OCI-LY3 (cell line): ENCODE data around the gene BSX.

ENCODE experiments used
- H2AFZ ChIP-seq: fragments of 200-600, 300-600 bp; shearing (Covaris generic); 2 replicates; pipeline ENCODE4 v1.6.0; 2014; ENCODE audit warnings: antibody characterized with exemption, low read depth, low read length
- H3K27ac ChIP-seq: fragments of 200-600, 300-600 bp; sonication (generic); 2 replicates; pipeline ENCODE4 v1.5.1; 2014; ENCODE audit warnings: mild to moderate bottlenecking, low read length, moderate library complexity, mixed read lengths
- H3K27me3 ChIP-seq: fragments of 200-600, 300-600 bp; sonication (generic); 2 replicates; pipeline ENCODE4 v1.6.1; 2014; ENCODE audit warnings: low read depth, low read length, mixed read lengths
- H3K36me3 ChIP-seq: fragments of 200-600, 300-600 bp; sonication (generic); replicated peaks from 2 replicates; pipeline ENCODE3; 2014; ENCODE audit warnings: low read depth, low read length, mixed read lengths
- H3K4me1 ChIP-seq: fragments of 300-600, 200-600 bp; sonication (generic); 2 replicates; pipeline ENCODE4 v1.6.1; 2014; ENCODE audit warnings: low read length, mixed read lengths
- H3K4me2 ChIP-seq: fragments of 200-600, 300-600 bp; sonication (generic); 2 replicates; pipeline ENCODE4 v1.6.1; 2014; ENCODE audit warnings: low read length, mixed read lengths
- H3K4me3 ChIP-seq: fragments of 300-600, 200-600 bp; sonication (generic); 2 replicates; pipeline ENCODE4 v1.5.1; 2014; ENCODE audit warnings: antibody characterized with exemption, mild to moderate bottlenecking, low read length, moderate library complexity
- H3K79me2 ChIP-seq: fragments of 300-600, 200-600 bp; shearing (Covaris generic); 2 replicates; pipeline ENCODE4 v1.6.1; 2014; ENCODE audit warnings: mild to moderate bottlenecking, low read length, mixed read lengths
- H3K9ac ChIP-seq: fragments of 300-600, 200-600 bp; shearing (Covaris generic); 2 replicates; pipeline ENCODE4 v1.6.0; 2014; ENCODE audit warnings: mild to moderate bottlenecking, low read length, moderate library complexity
- H3K9me3 ChIP-seq: fragments of 200-600, 300-600 bp; shearing (Covaris generic); 2 replicates; pipeline ENCODE4 v1.6.1; 2014; ENCODE audit warnings: low read length, mixed read lengths; ENCODE audit not compliant: insufficient read depth
- H4K20me1 ChIP-seq: fragments of 200-600, 300-600 bp; sonication (generic); 2 replicates; pipeline ENCODE4 v1.6.1; 2016; ENCODE audit warnings: low read length, mixed read lengths; ENCODE audit not compliant: insufficient read depth
- CTCF ChIP-seq: fragments of 200-600, 300-600 bp; sonication (generic); IDR thresholded peaks from 2 replicates; pipeline ENCODE4 v1.5.1; 2014; ENCODE audit warnings: antibody characterized with exemption, low read length, low read depth
- EZH2phosphoT487 ChIP-seq: fragments of 200-600 bp; shearing (Covaris generic); IDR thresholded peaks from 2 replicates; pipeline ENCODE4 v1.6.1; 2018; ENCODE audit warnings: antibody characterized with exemption, mixed run types, low read depth

BSX gene

GRCh38 chr11:122995526-122995925 lies 13.9 kb upstream of the BSX start:
- Histone ChIP-seq H3K9ac (no peak overlapping the region), H3K4me1 (no peaks in the 10 kb centered on the region), H3K27me3 (no peaks in the 10 kb centered on the region; the same call in 1 of the 2 replicates), H3K4me2 (no peak overlapping the region), H4K20me1 (no peaks in the 10 kb centered on the region), H3K9me3 (no peaks in the 10 kb centered on the region), H2AFZ (no peak overlapping the region), H3K36me3 (no peaks in the 10 kb centered on the region), H3K4me3 (no peak overlapping the region), H3K79me2 (no peaks in the 10 kb centered on the region), H3K27ac (no peak overlapping the region)
- TF ChIP-seq EZH2phosphoT487 = no peak
- TF ChIP-seq CTCF = no peak

- Histone ChIP-seq H3K9me3 (no peaks in the 10 kb centered on the region), H3K4me2 (no peak overlapping the region), H2AFZ (no peak overlapping the region), H3K36me3 (no peaks in the 10 kb centered on the region), H3K4me3 (no peak overlapping the region), H3K4me1 (no peaks in the 10 kb centered on the region), H3K27me3 (peaks cover 10% of the 10 kb centered on the region; the same call in 1 of the 2 replicates), H4K20me1 (no peaks in the 10 kb centered on the region), H3K27ac (no peak overlapping the region), H3K9ac (no peak overlapping the region), H3K79me2 (no peaks in the 10 kb centered on the region)
- TF ChIP-seq CTCF (no peak), EZH2phosphoT487 (no peak)
Measured at GRCh38 chr11:122984186-122985011, 2.8 kb upstream of the BSX start.

- Histone ChIP-seq H3K27me3 (peaks cover 10% of the 10 kb centered on the region; the same call in 1 of the 2 replicates), H3K9ac (no peak overlapping the region), H3K4me3 (no peak overlapping the region), H4K20me1 (no peaks in the 10 kb centered on the region), H3K9me3 (no peaks in the 10 kb centered on the region), H3K79me2 (no peaks in the 10 kb centered on the region), H3K27ac (no peak overlapping the region), H2AFZ (no peak overlapping the region), H3K4me1 (no peaks in the 10 kb centered on the region), H3K36me3 (no peaks in the 10 kb centered on the region), H3K4me2 (no peak overlapping the region)
- no peak for TF ChIP-seq CTCF
- no peak for TF ChIP-seq EZH2phosphoT487
Measured at GRCh38 chr11:122983438-122984185, 2.0 kb upstream of the BSX start.
